ENCODE data around the gene GPR3. TPM values are rescaled to one million over a fixed set of nuclear protein-coding genes. Genes with fewer than 3 reads are reported as not detected.

Gene GPR3
- total and polyA plus RNA-seq, 2 of the 13 experiments (the other 11 are each of a cell fraction or from before 2014, with no cell fraction given) = 1.00 to 2.6 TPM

- no peak overlapping the region for H2AFZ ChIP-seq (ENCODE audit: low read length)
- FAIRE-seq (no peak), DNase-seq (ENCODE audit: low spot score) (no peak), ATAC-seq (no peak)
- H3K4me3 ChIP-seq (replicated peaks in 1 of 3; ENCODE audit: insufficient read depth in 1 of 3, low read depth in 2 of 3, low read length in 3 of 3) = no peak overlapping the region
- H3K9me3 ChIP-seq (ENCODE audit: low read length) = no peaks in the 10 kb centered on the region
- ChIA-PET POLR2A (no interaction called here), CTCF (ENCODE audit: low intra/inter-chr PET ratio, low total read pairs) (no interaction called here)
- WGBS (ENCODE audit: low lambda C conversion rate) = 81% methylated on average over 3 of the region's 13 CpGs
- intact Hi-C loops (cut with micrococcal nuclease; ENCODE audit: unreplicated experiment) (no loop called here), in situ Hi-C loops (cut with HindIII; ENCODE audit: extremely low pct_ligation_motif_present, low pct_unique_long_range_greater_than_20kb) (no loop called here)
- no peak overlapping the region for H3K9ac ChIP-seq (ENCODE audit: insufficient read depth, low read depth, low read length)
- H3K79me2 ChIP-seq (ENCODE audit: insufficient read depth, low read length) = no peaks in the 10 kb centered on the region
- no peaks in the 10 kb centered on the region for H4K20me1 ChIP-seq (ENCODE audit: insufficient read depth, low read length)
- H3K27ac ChIP-seq (ENCODE audit: extremely low read length, insufficient read depth, low read length) = no peak overlapping the region
- BruUV-seq (replicated peaks) = no TSS peak
- H3K4me2 ChIP-seq (ENCODE audit: low read depth, low read length) = no peak overlapping the region
- H3K27me3 ChIP-seq (ENCODE audit: control insufficient read depth in 1 of 2, insufficient read depth in 2 of 2, low read length in 2 of 2) = no peaks in the 10 kb centered on the region
- no peaks in the 10 kb centered on the region for H3K4me1 ChIP-seq (ENCODE audit: insufficient read depth, low read length)
- peaks cover 8 to 24% of the 10 kb centered on the region in 2 experiments; a peak in 3 of 5 replicates for H3K36me3 ChIP-seq (replicated peaks in 1 of 2; ENCODE audit: control insufficient read depth in 1 of 2, insufficient read depth in 2 of 2, low read length in 2 of 2)
- TF ChIP-seq ZNF724P (CRISPR knock-in tag; IDR thresholded peaks at IDR 0.05; ENCODE audit: borderline replicate concordance) (no peak), ZBTB49 (CRISPR knock-in tag; IDR thresholded peaks at IDR 0.05; ENCODE audit: borderline replicate concordance) (no peak), ZNF232 (CRISPR knock-in tag; IDR thresholded peaks at IDR 0.05; ENCODE audit: borderline replicate concordance) (no peak), HNF1B (CRISPR knock-in tag; IDR thresholded peaks at IDR 0.05) (no peak), ZNF703 (CRISPR knock-in tag; IDR thresholded peaks at IDR 0.05; ENCODE audit: borderline replicate concordance) (no peak), MYNN (CRISPR knock-in tag; IDR thresholded peaks at IDR 0.05; ENCODE audit: low read depth) (no peak), FOXA1 (IDR thresholded peaks at IDR 0.05) (no peak), FOXA1 (CRISPR knock-in tag; IDR thresholded peaks at IDR 0.05) (no peak), TSC22D2 (CRISPR knock-in tag; IDR thresholded peaks at IDR 0.05; ENCODE audit: borderline replicate concordance) (no peak), RXRA (CRISPR knock-in tag; IDR thresholded peaks at IDR 0.05) (no peak), RBM22 (optimal IDR thresholded peaks at IDR 0.05; ENCODE audit: low read length) (peak; percentile 16), AGO2 (optimal IDR thresholded peaks at IDR 0.05; ENCODE audit: low read depth, low read length) (peak; percentile 54)
- TF ChIP-seq, protein P1, sequence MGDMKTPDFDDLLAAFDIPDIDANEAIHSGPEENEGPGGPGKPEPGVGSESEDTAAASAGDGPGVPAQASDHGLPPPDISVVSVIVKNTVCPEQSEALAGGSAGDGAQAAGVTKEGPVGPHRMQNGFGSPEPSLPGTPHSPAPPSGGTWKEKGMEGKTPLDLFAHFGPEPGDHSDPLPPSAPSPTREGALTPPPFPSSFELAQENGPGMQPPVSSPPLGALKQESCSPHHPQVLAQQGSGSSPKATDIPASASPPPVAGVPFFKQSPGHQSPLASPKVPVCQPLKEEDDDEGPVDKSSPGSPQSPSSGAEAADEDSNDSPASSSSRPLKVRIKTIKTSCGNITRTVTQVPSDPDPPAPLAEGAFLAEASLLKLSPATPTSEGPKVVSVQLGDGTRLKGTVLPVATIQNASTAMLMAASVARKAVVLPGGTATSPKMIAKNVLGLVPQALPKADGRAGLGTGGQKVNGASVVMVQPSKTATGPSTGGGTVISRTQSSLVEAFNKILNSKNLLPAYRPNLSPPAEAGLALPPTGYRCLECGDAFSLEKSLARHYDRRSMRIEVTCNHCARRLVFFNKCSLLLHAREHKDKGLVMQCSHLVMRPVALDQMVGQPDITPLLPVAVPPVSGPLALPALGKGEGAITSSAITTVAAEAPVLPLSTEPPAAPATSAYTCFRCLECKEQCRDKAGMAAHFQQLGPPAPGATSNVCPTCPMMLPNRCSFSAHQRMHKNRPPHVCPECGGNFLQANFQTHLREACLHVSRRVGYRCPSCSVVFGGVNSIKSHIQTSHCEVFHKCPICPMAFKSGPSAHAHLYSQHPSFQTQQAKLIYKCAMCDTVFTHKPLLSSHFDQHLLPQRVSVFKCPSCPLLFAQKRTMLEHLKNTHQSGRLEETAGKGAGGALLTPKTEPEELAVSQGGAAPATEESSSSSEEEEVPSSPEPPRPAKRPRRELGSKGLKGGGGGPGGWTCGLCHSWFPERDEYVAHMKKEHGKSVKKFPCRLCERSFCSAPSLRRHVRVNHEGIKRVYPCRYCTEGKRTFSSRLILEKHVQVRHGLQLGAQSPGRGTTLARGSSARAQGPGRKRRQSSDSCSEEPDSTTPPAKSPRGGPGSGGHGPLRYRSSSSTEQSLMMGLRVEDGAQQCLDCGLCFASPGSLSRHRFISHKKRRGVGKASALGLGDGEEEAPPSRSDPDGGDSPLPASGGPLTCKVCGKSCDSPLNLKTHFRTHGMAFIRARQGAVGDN (CRISPR knock-in tag; IDR thresholded peaks at IDR 0.05) = 0 out of 2 replicates have a peak, but pooled peaks have one; percentile 13
- TF ChIP-seq, protein P2, sequence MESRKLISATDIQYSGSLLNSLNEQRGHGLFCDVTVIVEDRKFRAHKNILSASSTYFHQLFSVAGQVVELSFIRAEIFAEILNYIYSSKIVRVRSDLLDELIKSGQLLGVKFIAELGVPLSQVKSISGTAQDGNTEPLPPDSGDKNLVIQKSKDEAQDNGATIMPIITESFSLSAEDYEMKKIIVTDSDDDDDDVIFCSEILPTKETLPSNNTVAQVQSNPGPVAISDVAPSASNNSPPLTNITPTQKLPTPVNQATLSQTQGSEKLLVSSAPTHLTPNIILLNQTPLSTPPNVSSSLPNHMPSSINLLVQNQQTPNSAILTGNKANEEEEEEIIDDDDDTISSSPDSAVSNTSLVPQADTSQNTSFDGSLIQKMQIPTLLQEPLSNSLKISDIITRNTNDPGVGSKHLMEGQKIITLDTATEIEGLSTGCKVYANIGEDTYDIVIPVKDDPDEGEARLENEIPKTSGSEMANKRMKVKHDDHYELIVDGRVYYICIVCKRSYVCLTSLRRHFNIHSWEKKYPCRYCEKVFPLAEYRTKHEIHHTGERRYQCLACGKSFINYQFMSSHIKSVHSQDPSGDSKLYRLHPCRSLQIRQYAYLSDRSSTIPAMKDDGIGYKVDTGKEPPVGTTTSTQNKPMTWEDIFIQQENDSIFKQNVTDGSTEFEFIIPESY (CRISPR knock-in tag; IDR thresholded peaks at IDR 0.05) = 0 out of 2 replicates have a peak, but pooled peaks have one; percentile 29
Measured at GRCh38 chr1:27405074-27405473, 12.7 kb downstream of the GPR3 start.
